PFSK-1 (cell line): ENCODE results near the gene THOC6.

Experiments
- FOXP2 ChIP-seq: optimal IDR thresholded peaks from 2 replicates; pipeline ENCODE3; 2011; ENCODE audit warnings: borderline replicate concordance, control low read depth, inconsistent platforms; ENCODE audit not compliant: insufficient read depth; ENCODE audit errors: extremely low read length, extremely low read depth
- POLR2AphosphoS5 ChIP-seq: IDR thresholded peaks from 2 replicates; pipeline ENCODE4 v1.6.1; 2012; ENCODE audit warnings: low read depth, mild to moderate bottlenecking, control low read depth, low read length, moderate library complexity
- REST ChIP-seq, 2 experiments: IDR thresholded peaks; 2 replicates each; pipeline versions ENCODE4 v1.6.1 to v1.8.0; 2011 to 2012; ENCODE audit warnings: low read depth in 2 of 2, low read length in 2 of 2, control low read depth in 1 of 2, inconsistent platforms in 1 of 2, mild to moderate bottlenecking in 1 of 2, moderate library complexity in 1 of 2; ENCODE audit not compliant: insufficient read depth in 1 of 2
- SIN3A ChIP-seq: IDR thresholded peaks from 2 replicates; pipeline ENCODE4 v1.6.1; 2012; ENCODE audit warnings: mild to moderate bottlenecking, low read length, moderate library complexity, borderline replicate concordance; ENCODE audit not compliant: insufficient read depth
- TAF1 ChIP-seq: IDR thresholded peaks from 2 replicates; pipeline ENCODE4 v1.6.1; 2012; ENCODE audit warnings: low read length, control low read depth, borderline replicate concordance; ENCODE audit not compliant: insufficient read depth

The THOC6 gene

GRCh38 chr16:3059041-3059722 lies 35.3 kb downstream of the THOC6 start:
- peak; percentile 50 for TF ChIP-seq FOXP2
- no peak for TF ChIP-seq TAF1

DNA sequence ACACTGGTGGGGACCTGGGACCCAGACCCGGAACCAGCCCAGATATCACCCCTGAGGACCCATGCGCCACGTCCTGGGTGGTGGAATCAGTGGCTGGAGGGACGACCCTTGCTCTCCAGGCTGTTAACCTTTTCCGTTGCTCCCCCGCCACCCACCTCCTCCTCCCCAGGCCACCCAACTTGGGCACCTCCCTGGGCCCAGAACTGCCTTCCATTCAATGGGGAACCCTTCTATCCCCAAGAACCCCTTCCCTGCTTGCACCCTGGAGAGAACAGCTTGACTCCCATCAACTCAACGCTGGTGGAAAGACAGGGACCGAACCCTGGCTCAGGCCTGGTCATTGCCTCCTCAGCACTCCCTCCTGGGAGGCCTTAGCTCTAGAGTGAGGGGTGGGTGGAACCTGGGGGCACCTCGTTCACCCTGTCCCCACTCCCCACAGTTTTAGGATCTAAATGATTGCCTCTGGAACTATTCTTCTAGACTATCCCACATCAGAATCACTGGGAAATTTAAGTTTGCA lies 35.9 kb downstream of the THOC6 start:
- TF ChIP-seq TAF1, result no peak
- no peak for TF ChIP-seq FOXP2
- TF ChIP-seq SIN3A, result no peak
- no peak for TF ChIP-seq REST (IDR thresholded peaks at IDR 0.05; ENCODE audit: insufficient read depth in 1 of 2, low read depth in 2 of 2, low read length in 2 of 2)
- TF ChIP-seq POLR2AphosphoS5, result no peak

GRCh38 chr16:3060339-3061127 lies 36.7 kb downstream of the THOC6 start:
- no peak for TF ChIP-seq SIN3A
- TF ChIP-seq POLR2AphosphoS5, result no peak
- TF ChIP-seq FOXP2, result no peak
- TF ChIP-seq REST (IDR thresholded peaks at IDR 0.05; ENCODE audit: insufficient read depth in 1 of 2, low read depth in 2 of 2, low read length in 2 of 2), result no peak
- no peak for TF ChIP-seq TAF1

DNA sequence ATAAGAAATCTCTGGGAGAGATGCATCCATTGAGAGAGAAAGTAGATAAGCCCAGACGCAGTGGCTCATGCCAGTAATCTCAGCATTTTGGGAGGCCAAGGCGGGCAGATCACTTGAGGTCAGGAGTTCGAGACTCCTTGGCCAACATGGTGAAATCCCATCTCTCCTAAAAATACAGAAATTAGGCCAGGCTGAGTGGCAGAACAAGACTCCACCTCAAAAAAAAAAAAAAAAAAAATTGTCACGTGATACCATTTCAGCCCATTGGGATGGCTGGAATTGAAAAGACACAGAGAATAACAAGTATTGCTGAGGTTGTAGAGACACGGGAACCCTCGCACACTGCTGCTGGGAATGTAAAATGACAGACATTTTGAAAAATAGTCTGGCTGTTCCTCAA lies 38.7 kb downstream of the THOC6 start:
- TF ChIP-seq POLR2AphosphoS5, result no peak
- TF ChIP-seq REST (IDR thresholded peaks at IDR 0.05; ENCODE audit: insufficient read depth in 1 of 2, low read depth in 2 of 2, low read length in 2 of 2), result no peak
- no peak for TF ChIP-seq TAF1
- TF ChIP-seq FOXP2, result no peak
- no peak for TF ChIP-seq SIN3A

DNA sequence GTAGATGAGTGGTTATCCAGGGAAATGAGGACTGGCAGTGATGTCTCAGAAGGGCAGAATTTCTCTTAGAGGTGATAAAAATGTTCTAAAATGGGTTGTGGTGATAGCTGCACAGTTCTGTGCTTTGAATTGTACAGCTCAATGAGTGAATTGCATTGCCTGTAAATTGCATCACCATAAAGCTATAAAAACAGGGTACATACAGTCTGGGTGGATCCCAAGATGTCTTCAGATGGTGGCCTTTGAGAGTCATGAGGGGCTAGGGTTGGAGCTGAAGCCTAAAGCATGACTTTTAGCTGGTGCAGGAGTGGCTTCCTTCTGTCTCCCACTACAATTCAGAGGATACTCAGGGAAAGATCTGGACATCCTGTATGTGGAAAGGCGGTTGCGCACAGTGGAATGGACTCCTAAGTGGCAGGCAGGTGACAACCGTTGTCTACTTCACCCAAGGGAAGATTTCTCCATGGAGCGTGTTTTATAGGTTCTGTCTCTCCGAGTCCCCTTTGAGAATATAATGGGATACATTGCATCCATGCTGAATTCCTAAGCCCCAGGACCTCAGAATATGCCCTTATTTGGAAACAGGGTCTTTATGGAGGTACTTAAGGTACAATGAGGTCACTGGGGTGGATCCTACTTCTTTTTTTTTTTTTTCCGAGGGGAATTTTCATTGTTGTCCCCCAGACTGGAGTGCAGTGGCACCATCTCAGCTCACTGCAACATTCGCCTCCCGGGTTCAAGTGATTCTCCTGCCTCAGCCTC lies 40.0 kb downstream of the THOC6 start:
- TF ChIP-seq TAF1, result no peak
- no peak for TF ChIP-seq FOXP2
- TF ChIP-seq POLR2AphosphoS5, result no peak
- no peak for TF ChIP-seq REST (IDR thresholded peaks at IDR 0.05; ENCODE audit: insufficient read depth in 1 of 2, low read depth in 2 of 2, low read length in 2 of 2)
- TF ChIP-seq SIN3A, result no peak
